DOHH2 (cell line): ENCODE measurements around the gene PRG3.
"Not testable (repeated sequence)": the region's sequence is repeated elsewhere in the genome, so short reads cannot be mapped to it uniquely, and the experiment has no call there.

Experiments used
- EZH2phosphoT487 ChIP-seq: fragments of 200-600 bp; sonication (generic); IDR thresholded peaks from 2 replicates; pipeline ENCODE4 v1.6.1; 2017; ENCODE audit warnings: borderline replicate concordance, mild to moderate bottlenecking, antibody characterized with exemption, low read length, moderate library complexity, mixed read lengths
- TF ChIP-seq, protein P1 (sequence below): fragments of 200-600 bp; sonication (generic); IDR thresholded peaks from one replicate; pipeline ENCODE4 v1.5.1; 2014; ENCODE audit warnings: antibody characterized with exemption, mild to moderate bottlenecking, low read depth, low read length; ENCODE audit not compliant: poor library complexity, severe bottlenecking

DNA sequence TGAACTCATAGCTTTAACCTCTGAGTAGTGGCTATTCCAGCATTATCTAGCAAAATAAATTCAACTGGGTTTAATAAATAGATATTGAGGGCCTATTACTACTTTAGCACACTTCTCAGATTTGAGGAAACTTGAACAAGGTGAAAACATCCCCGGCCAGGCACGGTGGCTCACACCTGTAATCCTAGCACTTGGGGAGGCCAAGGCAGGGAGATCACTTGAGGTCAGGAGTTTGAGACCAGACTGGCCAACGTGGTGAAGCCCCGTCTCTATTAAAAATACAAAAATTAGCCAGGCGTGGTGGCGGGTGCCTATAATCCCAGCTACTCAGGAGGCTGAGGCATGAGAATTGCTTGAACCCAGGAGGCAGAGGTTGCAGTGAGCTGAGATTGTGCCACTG lies 44.1 kb downstream of the PRG3 start:
- TF ChIP-seq, protein P1, sequence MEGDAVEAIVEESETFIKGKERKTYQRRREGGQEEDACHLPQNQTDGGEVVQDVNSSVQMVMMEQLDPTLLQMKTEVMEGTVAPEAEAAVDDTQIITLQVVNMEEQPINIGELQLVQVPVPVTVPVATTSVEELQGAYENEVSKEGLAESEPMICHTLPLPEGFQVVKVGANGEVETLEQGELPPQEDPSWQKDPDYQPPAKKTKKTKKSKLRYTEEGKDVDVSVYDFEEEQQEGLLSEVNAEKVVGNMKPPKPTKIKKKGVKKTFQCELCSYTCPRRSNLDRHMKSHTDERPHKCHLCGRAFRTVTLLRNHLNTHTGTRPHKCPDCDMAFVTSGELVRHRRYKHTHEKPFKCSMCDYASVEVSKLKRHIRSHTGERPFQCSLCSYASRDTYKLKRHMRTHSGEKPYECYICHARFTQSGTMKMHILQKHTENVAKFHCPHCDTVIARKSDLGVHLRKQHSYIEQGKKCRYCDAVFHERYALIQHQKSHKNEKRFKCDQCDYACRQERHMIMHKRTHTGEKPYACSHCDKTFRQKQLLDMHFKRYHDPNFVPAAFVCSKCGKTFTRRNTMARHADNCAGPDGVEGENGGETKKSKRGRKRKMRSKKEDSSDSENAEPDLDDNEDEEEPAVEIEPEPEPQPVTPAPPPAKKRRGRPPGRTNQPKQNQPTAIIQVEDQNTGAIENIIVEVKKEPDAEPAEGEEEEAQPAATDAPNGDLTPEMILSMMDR = not testable (repeated sequence)
- TF ChIP-seq EZH2phosphoT487 = not testable (repeated sequence)
